Peyer's patch (tissue), 4 donors: ENCODE results near the gene PFN1.

Experiments used
- POLR2A ChIP-seq, 2 donors: fragments of 450-650 bp; IDR thresholded peaks; one replicate each; pipeline ENCODE4 v1.5.1; 2017; ENCODE audit warnings: antibody characterized with exemption in 2 of 2, mild to moderate bottlenecking in 2 of 2, moderate library complexity in 2 of 2
- TF ChIP-seq, protein P1 (sequence below), 6 experiments: fragments of 450-650 bp in 4 of 6; fragments of 200-600 bp in 2 of 6; sonication (generic) in 1 of 6; IDR thresholded peaks; one replicate each; pipeline ENCODE4 v1.5.1; 2017 to 2019; ENCODE audit warnings: antibody characterized with exemption in 6 of 6, mild to moderate bottlenecking in 3 of 6, moderate library complexity in 1 of 6

DNA sequence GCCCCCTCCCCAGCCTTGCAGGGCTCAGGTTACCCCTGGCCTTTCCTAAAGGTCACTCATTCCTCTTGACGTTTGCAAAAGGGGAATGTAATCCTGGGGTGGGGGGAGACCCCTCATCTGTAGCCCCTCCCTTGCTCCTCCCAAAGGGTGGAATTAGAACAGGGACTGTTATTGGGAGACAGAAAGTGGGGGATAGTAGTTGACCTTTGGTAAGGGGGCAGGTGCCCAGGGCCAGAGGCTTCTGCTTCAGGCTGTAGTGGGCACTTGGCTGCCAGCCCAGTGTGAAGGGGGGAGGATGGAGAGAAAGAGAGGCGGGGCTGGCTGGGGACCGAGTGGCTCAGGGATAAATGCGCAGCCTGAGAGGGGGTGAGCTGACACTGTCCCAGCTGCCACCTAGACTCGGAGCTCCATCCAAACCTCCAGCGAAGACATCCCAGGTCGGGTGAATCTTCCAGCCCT is 2.4 kb upstream of the PFN1 start, which contains the start of gene ENO3:
- TF ChIP-seq, protein P1, sequence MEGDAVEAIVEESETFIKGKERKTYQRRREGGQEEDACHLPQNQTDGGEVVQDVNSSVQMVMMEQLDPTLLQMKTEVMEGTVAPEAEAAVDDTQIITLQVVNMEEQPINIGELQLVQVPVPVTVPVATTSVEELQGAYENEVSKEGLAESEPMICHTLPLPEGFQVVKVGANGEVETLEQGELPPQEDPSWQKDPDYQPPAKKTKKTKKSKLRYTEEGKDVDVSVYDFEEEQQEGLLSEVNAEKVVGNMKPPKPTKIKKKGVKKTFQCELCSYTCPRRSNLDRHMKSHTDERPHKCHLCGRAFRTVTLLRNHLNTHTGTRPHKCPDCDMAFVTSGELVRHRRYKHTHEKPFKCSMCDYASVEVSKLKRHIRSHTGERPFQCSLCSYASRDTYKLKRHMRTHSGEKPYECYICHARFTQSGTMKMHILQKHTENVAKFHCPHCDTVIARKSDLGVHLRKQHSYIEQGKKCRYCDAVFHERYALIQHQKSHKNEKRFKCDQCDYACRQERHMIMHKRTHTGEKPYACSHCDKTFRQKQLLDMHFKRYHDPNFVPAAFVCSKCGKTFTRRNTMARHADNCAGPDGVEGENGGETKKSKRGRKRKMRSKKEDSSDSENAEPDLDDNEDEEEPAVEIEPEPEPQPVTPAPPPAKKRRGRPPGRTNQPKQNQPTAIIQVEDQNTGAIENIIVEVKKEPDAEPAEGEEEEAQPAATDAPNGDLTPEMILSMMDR (IDR thresholded peaks at IDR 0.05), result no peak
- TF ChIP-seq POLR2A (IDR thresholded peaks at IDR 0.05), result no peak
